ENCODE results near the gene ZNF513.
"Not testable (repeated sequence)": the region's sequence is repeated elsewhere in the genome, so short reads cannot be mapped to it uniquely, and the experiment has no call there.

The ZNF513 gene

DNA sequence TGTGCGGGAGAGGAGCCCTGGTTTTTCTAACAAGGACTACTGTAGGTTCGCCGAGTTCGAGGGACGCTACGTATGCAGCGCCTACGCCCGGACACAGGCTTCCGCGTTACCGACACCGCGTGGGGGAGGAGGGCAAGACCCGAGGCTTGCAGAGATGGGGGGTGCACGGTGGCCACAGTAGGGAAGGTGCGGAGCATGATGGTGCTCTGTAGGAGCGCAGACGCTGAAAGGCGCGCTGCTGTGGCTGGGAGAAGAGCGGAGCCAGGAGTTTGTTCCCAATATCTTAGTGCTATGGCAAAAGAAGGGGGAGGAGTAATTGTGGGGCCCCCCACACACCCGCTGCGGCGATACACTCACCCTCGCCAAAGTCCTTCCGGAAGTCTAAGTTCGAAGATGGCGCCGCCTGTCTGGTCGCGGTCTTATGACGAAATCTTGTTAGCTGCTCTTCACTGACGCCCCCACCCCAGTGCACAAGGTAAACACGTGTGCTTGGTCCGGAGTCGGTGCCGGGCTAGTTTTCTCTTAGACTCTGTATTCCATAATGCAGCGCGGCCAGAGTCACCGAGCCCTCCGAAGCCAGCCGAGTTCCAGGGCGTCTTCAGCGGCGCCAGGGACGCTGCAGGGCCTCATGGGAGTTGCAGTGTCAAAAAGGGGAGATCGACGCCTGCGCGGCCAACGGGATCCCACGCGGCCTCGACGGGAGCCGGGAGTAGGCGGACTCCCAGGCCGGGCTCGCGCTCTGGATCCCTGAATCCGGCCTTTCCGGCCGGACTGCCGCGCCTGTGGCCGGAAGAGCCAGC is 24.0 kb downstream of the ZNF513 start, which contains the start of gene GTF3C2:
GTF3C2 (minus strand) TSS at position 383 of the 800 bp plus-strand sequence. CDS start 13,210 bp downstream, outside the sequence.
- DNase-seq (ENCODE audit: low read depth in 1 of 2, low spot score in 1 of 2): peak; percentile 83 to 87

DNA sequence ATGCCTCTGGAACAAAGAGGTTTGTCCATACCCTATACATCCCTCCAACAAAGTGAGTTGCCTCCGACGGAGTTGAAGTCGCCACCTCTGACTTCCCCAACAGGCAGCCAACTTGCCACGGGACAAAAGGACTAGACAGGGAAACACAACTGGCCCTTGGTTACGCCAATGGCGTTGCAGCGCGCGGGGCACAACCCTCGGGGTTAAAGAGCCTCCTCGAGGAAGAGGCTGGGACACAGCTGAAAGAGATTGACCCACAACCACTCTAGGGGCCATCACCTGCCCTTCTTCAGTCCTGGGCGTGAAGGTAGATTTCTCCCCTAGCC is 24.5 kb downstream of the ZNF513 start:
- DNase-seq (ENCODE audit: low read depth in 1 of 2, low spot score in 1 of 2): no peak

DNA sequence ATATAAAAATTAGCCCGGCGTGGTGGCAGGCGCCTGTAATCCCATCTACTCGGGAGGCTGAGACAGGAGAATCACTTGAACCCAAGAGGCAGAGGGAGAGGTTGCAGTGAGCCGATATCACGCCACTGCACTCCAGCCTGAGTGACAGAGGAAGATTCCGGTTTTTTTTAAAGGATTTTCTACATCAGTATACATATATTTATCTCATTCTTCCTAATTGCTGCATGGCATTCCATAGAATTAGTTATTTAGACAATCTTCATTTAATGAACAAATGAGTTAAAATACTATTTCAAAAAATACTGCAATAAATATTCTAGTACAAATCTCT is 26.0 kb downstream of the ZNF513 start:
- DNase-seq (ENCODE audit: low read depth in 1 of 2, low spot score in 1 of 2): no peak

DNA sequence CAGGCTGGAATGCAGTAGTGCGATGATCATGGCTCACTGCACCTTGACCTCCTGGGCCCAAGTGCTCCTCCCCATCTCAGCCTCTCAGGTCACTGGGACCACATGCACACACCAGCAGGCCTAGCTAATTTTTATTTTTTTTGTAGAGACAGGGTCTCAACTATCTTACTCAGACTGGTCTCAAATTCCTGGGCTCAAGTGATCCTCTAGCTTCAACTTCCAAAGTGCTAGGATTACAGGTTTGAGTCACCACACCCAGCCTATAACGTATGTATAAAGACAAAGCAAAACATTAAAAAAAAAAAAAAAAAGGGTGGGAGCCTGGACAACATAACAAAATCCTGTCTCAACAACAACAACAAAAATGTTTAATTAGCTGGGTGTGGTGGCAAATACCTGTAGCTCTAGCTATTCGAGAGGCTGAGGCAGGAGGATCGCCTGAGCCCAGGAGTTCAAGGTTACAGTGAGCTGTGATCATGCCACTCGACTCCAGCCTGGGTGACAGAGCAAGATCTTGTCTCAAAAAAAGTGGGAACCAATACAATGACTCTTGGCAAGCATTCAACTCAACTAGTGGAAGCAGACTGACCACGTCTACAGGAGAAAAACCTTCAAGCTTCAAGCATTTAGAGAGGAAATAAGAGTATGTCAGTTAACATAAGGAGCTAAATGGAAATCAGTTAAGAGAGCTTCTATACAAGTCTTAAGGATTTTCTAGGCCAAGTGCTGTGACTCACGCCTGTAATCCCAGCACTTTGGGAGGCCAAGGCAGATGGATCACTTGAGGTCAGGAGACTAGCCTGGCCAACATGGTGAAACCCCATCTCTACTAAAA is 26.6 kb downstream of the ZNF513 start:
- no peak for DNase-seq (ENCODE audit: low read depth in 1 of 2, low spot score in 1 of 2)

GRCh38 chr2:27353386-27353761 is 27.2 kb downstream of the ZNF513 start:
- DNase-seq (ENCODE audit: low read depth in 1 of 2, low spot score in 1 of 2): not testable (repeated sequence)

DNA sequence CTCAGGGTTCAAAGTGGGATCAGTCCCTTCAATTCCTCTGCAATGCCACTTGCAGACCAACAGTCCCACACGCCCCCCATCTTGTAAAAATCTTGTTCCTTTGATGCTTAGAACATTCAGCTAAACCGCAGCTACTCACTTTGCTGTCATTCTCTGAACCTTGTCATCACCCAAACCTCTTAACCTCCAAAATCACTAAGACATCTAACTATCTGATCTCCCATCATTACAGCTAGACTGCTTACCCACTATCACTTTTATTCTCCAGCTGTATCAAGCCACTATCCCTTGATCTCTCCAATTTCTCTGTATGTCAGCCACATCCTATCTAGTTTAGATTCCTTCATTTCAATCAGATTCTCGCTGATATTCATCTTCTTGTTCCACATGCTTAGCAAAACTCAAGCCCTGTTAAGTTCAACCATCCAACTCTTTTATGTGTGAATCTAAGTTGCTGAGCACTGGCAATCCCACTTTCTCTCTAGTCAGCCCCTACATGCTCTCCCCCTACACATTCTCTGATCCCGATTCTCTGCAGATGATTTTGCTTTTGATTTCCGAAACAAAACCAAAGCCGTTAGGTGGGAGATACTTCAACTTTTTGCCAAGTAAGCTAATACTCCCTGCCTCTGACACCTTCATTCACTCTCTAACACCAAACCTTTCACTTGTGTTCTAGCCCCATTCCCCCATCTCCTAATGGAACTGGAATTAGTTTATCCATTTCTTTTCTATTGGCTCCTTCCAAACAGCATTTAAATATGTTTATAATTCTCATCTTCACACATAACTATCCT is 28.5 kb downstream of the ZNF513 start:
- DNase-seq (ENCODE audit: low read depth in 1 of 2, low spot score in 1 of 2): no peak

GRCh38 chr2:27350106-27350693 is 30.3 kb downstream of the ZNF513 start:
- DNase-seq (ENCODE audit: low read depth in 1 of 2, low spot score in 1 of 2): no peak

DNA sequence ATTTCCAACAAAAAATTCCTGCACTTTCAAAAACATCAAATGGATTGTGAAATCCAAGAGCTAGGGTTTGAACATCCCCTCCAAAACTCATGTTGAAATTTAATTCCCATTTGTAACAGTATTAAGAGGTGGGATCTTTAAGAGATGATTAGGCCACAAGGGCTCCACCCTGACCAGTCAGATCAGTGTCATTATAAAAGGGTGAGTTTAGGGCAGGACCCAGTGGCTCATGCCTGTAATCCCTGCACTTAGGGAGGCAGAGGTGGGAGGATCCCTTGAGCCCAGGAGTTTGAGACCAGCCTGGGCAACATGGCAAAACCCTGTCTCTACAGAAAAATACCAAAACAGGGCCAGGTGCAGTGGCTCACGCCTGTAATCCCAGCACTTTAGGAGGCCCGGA is 32.9 kb downstream of the ZNF513 start:
- no peak for DNase-seq (ENCODE audit: low read depth in 1 of 2, low spot score in 1 of 2)

DNA sequence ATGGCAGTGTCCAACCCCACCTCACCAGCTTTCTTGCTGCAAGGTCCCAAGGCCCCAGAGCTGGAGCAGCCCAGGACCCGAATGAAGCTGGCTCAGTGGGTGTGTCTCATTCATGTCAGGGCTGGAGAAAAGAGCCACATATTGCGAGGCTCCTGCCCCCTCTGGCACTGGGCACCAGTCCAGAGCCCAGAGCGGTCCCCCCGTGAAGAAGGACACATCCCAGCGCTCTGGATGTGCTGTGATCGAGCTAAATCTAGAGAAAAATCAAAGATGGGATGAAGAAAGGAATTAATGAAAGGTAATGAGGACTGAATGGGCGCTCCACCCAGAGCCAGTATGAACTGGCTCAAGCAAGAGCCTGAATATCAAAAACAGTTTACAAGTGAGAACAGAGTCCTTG is 44.4 kb downstream of the ZNF513 start:
- no peak for DNase-seq (ENCODE audit: low read depth in 1 of 2, low spot score in 1 of 2)

DNA sequence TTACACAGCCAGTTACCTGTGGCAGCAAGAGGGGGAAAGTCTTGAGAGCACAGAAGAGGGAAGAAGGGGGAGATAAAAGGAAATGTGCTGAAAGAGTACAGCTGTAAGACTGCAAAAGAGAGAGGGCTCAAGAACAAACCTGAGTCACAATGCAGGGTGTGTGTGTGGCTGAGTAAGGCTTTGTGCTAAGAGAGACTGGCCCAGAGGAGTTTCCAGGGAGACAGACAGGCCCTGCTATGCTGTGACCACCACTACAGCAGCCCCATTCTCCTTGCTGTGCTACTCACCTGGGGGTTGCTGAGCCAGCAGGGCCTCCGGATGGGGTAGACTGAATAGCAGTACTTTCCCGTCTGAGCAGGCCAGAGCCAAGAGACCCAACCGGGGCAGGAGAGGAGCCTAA is 45.2 kb downstream of the ZNF513 start:
- no peak for DNase-seq (ENCODE audit: low read depth in 1 of 2, low spot score in 1 of 2)
